Measurements from ENCODE around the gene SH3BGRL2. TPM values are rescaled to one million over a fixed set of nuclear protein-coding genes. Genes with fewer than 3 reads are reported as not detected.
A peak's percentile ranks its signal among the peaks of the same experiment; 100 is the strongest.

SH3BGRL2 gene
- 44.3 and 46.1 TPM in 2 replicates for total RNA-seq (2022)
- Bru-seq, nascent RNA: percentile 89 among the genes with signal in this experiment
- percentile 88 among the genes with signal in this experiment for BruChase-seq, experiment 1, labeled RNA remaining after a 6-hour chase
- BruChase-seq, experiment 2, labeled RNA remaining after a 2-hour chase: percentile 78 among the genes with signal in this experiment
- long read RNA-seq, full-length matches to known transcripts: 40 of 50 reads
- long read RNA-seq, partial matches to known transcripts: 6 of 50 reads
- long read RNA-seq, other reads (novel, unspliced or antisense): 4 of 50 reads

DNA sequence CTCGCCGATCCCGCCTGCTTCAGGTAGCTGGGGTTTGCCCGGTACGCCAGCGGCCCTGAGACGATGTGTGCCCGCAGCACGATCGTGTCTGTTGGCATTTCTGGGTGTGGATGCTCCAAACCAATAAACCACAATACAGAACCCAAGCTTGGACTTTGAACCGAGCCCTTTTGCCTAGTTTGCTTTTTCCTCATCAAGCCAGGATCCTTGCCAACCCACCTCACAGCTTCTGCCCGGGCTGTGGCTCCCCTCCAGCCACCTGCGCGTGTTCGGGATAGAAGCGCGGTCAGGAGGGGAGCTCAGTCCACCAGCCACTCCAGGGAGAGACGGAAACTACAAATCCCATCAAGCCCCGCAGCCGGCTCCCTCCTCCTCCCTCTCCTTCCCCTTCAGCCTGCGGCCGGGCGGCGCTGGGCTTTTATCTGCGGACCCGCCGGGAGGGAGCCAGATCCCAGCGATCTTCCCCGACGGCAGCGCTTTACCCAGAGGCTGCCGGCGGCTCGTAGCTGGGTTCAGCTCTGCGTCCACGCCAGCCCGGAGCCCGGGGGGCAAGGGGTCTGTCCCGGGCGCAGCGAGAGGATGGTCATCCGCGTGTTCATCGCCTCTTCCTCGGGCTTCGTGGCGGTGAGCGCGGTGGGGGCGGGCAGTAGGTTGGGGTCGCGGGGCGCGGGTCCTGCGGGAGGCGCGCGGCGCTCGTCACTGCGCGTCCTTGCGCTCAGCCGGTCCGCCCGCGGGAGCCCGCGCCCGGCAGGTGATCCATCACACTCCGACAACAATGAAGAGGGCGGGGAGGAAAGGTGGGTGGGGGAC lies at the start of gene SH3BGRL2:
SH3BGRL2 (plus strand) TSS at position 447 of the 810 bp plus-strand sequence; CDS start at position 580, 133 bp downstream.
- peaks cover 24% of the 10 kb centered on the region for H3K36me3 Mint-ChIP-seq (ENCODE audit: insufficient read depth, unreplicated experiment)
- intact Hi-C loops (cut with micrococcal nuclease; ENCODE audit: unreplicated experiment): no loop called here
- H3K27me3 Mint-ChIP-seq (ENCODE audit: unreplicated experiment): no peaks in the 10 kb centered on the region
- peak within 1 kb of the TSS; percentile 89 for H3K27ac Mint-ChIP-seq (ENCODE audit: unreplicated experiment)
- H3K4me3 Mint-ChIP-seq (ENCODE audit: low read depth, unreplicated experiment): peak within 1 kb of the TSS; percentile 95
- no TSS peak for BruUV-seq (replicated peaks)
- peaks cover 49% of the 10 kb centered on the region for H3K4me1 Mint-ChIP-seq (ENCODE audit: low read depth, unreplicated experiment)
- CTCF ChIA-PET: interaction anchor here (0.9 to 3.4 kb wide), 10 partner anchors 15 to 87 kb away, joined by 3 to 13 read pairs (median 4); no protein-coding TSS in a partner anchor
- DNase-seq: peak; percentile 84
- no peaks in the 10 kb centered on the region for H3K9me3 Mint-ChIP-seq (ENCODE audit: low read depth, unreplicated experiment)
- TF ChIP-seq, protein P1, sequence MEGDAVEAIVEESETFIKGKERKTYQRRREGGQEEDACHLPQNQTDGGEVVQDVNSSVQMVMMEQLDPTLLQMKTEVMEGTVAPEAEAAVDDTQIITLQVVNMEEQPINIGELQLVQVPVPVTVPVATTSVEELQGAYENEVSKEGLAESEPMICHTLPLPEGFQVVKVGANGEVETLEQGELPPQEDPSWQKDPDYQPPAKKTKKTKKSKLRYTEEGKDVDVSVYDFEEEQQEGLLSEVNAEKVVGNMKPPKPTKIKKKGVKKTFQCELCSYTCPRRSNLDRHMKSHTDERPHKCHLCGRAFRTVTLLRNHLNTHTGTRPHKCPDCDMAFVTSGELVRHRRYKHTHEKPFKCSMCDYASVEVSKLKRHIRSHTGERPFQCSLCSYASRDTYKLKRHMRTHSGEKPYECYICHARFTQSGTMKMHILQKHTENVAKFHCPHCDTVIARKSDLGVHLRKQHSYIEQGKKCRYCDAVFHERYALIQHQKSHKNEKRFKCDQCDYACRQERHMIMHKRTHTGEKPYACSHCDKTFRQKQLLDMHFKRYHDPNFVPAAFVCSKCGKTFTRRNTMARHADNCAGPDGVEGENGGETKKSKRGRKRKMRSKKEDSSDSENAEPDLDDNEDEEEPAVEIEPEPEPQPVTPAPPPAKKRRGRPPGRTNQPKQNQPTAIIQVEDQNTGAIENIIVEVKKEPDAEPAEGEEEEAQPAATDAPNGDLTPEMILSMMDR (IDR thresholded peaks at IDR 0.05; ENCODE audit: unreplicated experiment): no peak

DNA sequence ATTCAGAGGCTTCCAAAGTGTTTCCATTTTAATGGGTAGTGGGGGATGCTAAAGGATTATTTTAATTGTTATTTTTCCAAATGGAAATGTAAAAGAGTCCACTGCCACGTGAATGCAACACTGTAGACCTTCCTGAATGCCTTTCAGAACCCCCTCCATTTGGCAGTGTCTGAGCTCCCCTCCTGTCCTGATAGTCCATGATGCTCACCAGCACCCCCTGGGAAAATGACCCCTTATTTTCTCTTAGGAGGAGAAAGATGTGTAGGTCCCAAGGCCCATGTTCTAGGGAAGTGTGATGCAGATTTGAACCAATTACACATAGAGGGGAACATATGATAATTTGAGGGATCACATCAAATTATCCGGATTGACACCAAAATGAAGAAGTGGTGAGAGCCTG lies 46.8 kb upstream of the SH3BGRL2 start:
- intact Hi-C loops (cut with micrococcal nuclease; ENCODE audit: unreplicated experiment): no loop called here
- no peak overlapping the region for H3K27ac Mint-ChIP-seq (ENCODE audit: unreplicated experiment)
- CTCF ChIA-PET: no interaction called here
- BruUV-seq (replicated peaks): no TSS peak
- no peaks in the 10 kb centered on the region for H3K27me3 Mint-ChIP-seq (ENCODE audit: unreplicated experiment)
- H3K4me3 Mint-ChIP-seq (ENCODE audit: low read depth, unreplicated experiment): no peak overlapping the region
- peaks cover 4% of the 10 kb centered on the region for H3K36me3 Mint-ChIP-seq (ENCODE audit: insufficient read depth, unreplicated experiment)
- H3K9me3 Mint-ChIP-seq (ENCODE audit: low read depth, unreplicated experiment): peaks cover 9% of the 10 kb centered on the region
- DNase-seq: no peak
- TF ChIP-seq, protein P1 (IDR thresholded peaks at IDR 0.05; ENCODE audit: unreplicated experiment): no peak
- no peaks in the 10 kb centered on the region for H3K4me1 Mint-ChIP-seq (ENCODE audit: low read depth, unreplicated experiment)

DNA sequence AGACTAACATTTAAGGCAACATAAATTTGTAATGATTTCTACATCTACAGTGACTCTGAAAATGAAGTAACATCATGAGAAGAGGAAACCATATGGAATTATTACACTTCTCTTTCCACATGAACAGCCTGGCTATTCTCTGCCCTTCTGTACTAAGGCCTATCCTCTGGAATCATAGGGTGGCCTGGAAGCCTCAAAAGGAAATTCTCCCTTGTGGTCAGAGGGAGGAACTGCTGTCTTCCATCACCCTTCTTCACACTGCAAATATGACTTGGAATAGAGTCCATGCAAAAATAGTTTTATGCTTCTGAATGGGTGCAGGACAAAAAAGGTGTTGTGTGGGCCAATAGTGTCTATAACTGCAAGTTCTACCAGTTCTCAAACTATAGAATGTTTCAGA lies 44.6 kb upstream of the SH3BGRL2 start:
- H3K27me3 Mint-ChIP-seq (ENCODE audit: unreplicated experiment): no peaks in the 10 kb centered on the region
- no peak for DNase-seq
- intact Hi-C loops (cut with micrococcal nuclease; ENCODE audit: unreplicated experiment): no loop called here
- CTCF ChIA-PET: no interaction called here
- no peak overlapping the region for H3K27ac Mint-ChIP-seq (ENCODE audit: unreplicated experiment)
- H3K4me1 Mint-ChIP-seq (ENCODE audit: low read depth, unreplicated experiment): no peaks in the 10 kb centered on the region
- no peaks in the 10 kb centered on the region for H3K9me3 Mint-ChIP-seq (ENCODE audit: low read depth, unreplicated experiment)
- H3K36me3 Mint-ChIP-seq (ENCODE audit: insufficient read depth, unreplicated experiment): peaks cover 4% of the 10 kb centered on the region
- H3K4me3 Mint-ChIP-seq (ENCODE audit: low read depth, unreplicated experiment): no peak overlapping the region
- TF ChIP-seq, protein P1 (IDR thresholded peaks at IDR 0.05; ENCODE audit: unreplicated experiment): peak; percentile 45
- BruUV-seq (replicated peaks): no TSS peak

DNA sequence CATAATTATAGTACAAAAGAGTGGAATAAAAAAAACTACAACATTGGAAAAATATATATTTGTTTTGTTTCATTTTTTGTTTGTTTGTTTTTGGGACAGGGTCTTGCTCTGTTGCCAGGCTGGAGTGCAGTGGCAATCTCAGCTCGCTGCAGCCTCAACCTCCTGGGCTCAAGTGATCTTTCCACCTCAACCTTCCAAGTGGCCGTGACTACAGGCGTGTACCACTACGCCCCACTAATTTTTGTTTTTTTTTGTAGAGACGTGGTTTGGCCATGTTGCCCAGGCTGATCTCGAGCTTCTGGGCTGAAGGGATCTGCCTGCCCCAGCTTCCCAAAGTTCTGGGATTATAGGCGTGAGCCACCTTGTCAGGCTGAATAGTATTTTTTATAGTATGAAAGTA lies 41.4 kb upstream of the SH3BGRL2 start:
- Mint-ChIP-seq H3K27ac (ENCODE audit: unreplicated experiment) (no peak overlapping the region), H3K36me3 (ENCODE audit: insufficient read depth, unreplicated experiment) (peaks cover 14% of the 10 kb centered on the region)
- intact Hi-C loops (cut with micrococcal nuclease; ENCODE audit: unreplicated experiment): no loop called here

More for the DNA sequence above, 41.4 kb upstream of the SH3BGRL2 start:
- CTCF ChIA-PET: no interaction called here
- Mint-ChIP-seq H3K4me3 (ENCODE audit: low read depth, unreplicated experiment) (no peak overlapping the region), H3K9me3 (ENCODE audit: low read depth, unreplicated experiment) (no peaks in the 10 kb centered on the region), H3K27me3 (ENCODE audit: unreplicated experiment) (no peaks in the 10 kb centered on the region), H3K4me1 (ENCODE audit: low read depth, unreplicated experiment) (no peaks in the 10 kb centered on the region)
- BruUV-seq (replicated peaks): no TSS peak
- DNase-seq: no peak
- TF ChIP-seq, protein P1 (IDR thresholded peaks at IDR 0.05; ENCODE audit: unreplicated experiment): no peak
